Karpas-422 (cell line): ENCODE data around the gene FAM118B. TPM values are rescaled to one million over a fixed set of nuclear protein-coding genes. Genes with fewer than 3 reads are reported as not detected.

Experiments
- DNase-seq: peaks from one replicate; pipeline ENCODE4 v3.0.0-alpha.2; 2015
- H2AFZ ChIP-seq: fragments of 200-600 bp; sonication (generic); 2 replicates; pipeline ENCODE4 v1.6.1; 2014; ENCODE audit warnings: antibody characterized with exemption, low read length, mixed read lengths
- H3K27ac ChIP-seq: fragments of 200-600 bp; sonication (generic); 2 replicates; pipeline ENCODE4 v1.5.1; 2014; ENCODE audit warnings: mild to moderate bottlenecking, low read length, moderate library complexity
- H3K27me3 ChIP-seq: fragments of 200-600 bp; sonication (generic); 2 replicates; pipeline ENCODE4 v1.6.1; 2014; ENCODE audit warnings: low read length, mixed read lengths
- H3K36me3 ChIP-seq: fragments of 200-600 bp; sonication (generic); 2 replicates; pipeline ENCODE4 v1.6.1; 2014; ENCODE audit warnings: low read length, mixed read lengths; ENCODE audit not compliant: insufficient read depth
- H3K4me1 ChIP-seq: fragments of 200-600 bp; sonication (generic); 2 replicates; pipeline ENCODE4 v1.6.1; 2014; ENCODE audit warnings: mild to moderate bottlenecking, low read length, mixed read lengths
- H3K4me2 ChIP-seq: fragments of 200-600 bp; sonication (generic); 2 replicates; pipeline ENCODE4 v1.6.1; 2014; ENCODE audit warnings: low read length, low read depth, mild to moderate bottlenecking; ENCODE audit not compliant: poor library complexity, severe bottlenecking
- H3K4me3 ChIP-seq: fragments of 200-600 bp; sonication (generic); 2 replicates; pipeline ENCODE4 v1.5.1; 2014; ENCODE audit warnings: mild to moderate bottlenecking, antibody characterized with exemption, low read length, mixed read lengths
- H3K79me2 ChIP-seq: fragments of 200-600 bp; sonication (generic); 2 replicates; pipeline ENCODE4 v1.6.1; 2014; ENCODE audit warnings: mild to moderate bottlenecking, low read length, mixed read lengths
- H3K9ac ChIP-seq: fragments of 200-600 bp; sonication (generic); 2 replicates; pipeline ENCODE4 v1.6.0; 2014; ENCODE audit warnings: low read length
- H3K9me2 ChIP-seq: fragments of 200-600 bp; sonication (generic), shearing (Covaris generic); replicated peaks from 2 replicates; pipeline ENCODE4 v1.6.0; 2014; ENCODE audit warnings: mild to moderate bottlenecking, low read length, moderate library complexity; ENCODE audit not compliant: insufficient read depth
- H3K9me3 ChIP-seq: fragments of 300-700, 200-600 bp; sonication (generic); 2 replicates; pipeline ENCODE4 v1.6.1; 2014; ENCODE audit warnings: low read length, mixed read lengths
- H4K20me1 ChIP-seq: fragments of 200-600 bp; sonication (generic); 2 replicates; pipeline ENCODE4 v1.6.1; 2014; ENCODE audit warnings: mild to moderate bottlenecking, antibody characterized with exemption, low read length, low read depth; ENCODE audit not compliant: insufficient read depth
- total RNA-seq: library from RNA; depleted of rRNA; stranded (reverse); fragments of >200 nt; shearing (Covaris generic); gene quantifications from 2 replicates; pipeline ENCODE4 v1.2.3, GENCODE V29; 2014; ENCODE audit warnings: low replicate concordance

The FAM118B gene
- total RNA-seq, 1 experiment from 2014 or later = 14.8 TPM

- no peaks in the 10 kb centered on the region for H3K9me3 ChIP-seq
- H3K36me3 ChIP-seq = no peaks in the 10 kb centered on the region
- H3K4me1 ChIP-seq = peaks cover 23% of the 10 kb centered on the region
- H3K79me2 ChIP-seq = no peaks in the 10 kb centered on the region
- 0 out of 2 replicates have a peak overlapping the region, but pooled peaks have one; percentile 40 for H3K4me3 ChIP-seq
- no peaks in the 10 kb centered on the region for H4K20me1 ChIP-seq
- no peak overlapping the region for H2AFZ ChIP-seq
- peak overlapping the region; percentile 62 for H3K4me2 ChIP-seq
- H3K27me3 ChIP-seq = no peaks in the 10 kb centered on the region
- DNase-seq = peak; percentile 63
- H3K9me2 ChIP-seq = no peaks in the 10 kb centered on the region
- peak overlapping the region; percentile 72 for H3K27ac ChIP-seq
- no peak overlapping the region; the same call in 1 of the 2 replicates for H3K9ac ChIP-seq
Observed at GRCh38 chr11:126189109-126189929, 22.3 kb upstream of the FAM118B start.

DNA sequence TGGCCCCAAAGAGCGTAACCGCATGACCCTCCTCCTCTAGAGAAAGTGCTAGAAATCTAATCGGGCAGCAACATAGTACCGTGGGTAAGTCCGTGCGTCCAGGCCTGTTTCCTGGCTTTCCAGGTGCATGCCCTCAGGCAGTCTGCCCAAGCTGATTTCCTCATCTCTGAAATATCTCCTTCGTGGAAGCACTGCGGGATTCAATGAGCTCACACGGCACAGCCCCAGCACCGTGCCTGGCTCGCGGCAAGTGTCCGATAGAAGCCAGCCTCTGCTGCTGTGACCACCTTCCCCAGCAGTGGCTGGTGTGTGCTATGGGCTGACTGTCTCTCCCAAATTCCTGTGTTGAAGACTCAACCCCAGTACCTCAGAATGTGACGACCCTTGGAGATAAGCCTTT is 20.8 kb upstream of the FAM118B start:
- H3K27ac ChIP-seq = no peak overlapping the region
- H3K4me1 ChIP-seq = peaks cover 23% of the 10 kb centered on the region
- DNase-seq = no peak
- H2AFZ ChIP-seq = no peak overlapping the region
- no peak overlapping the region for H3K4me3 ChIP-seq
- no peaks in the 10 kb centered on the region for H3K27me3 ChIP-seq
- no peaks in the 10 kb centered on the region for H3K9me3 ChIP-seq
- H3K79me2 ChIP-seq = no peaks in the 10 kb centered on the region
- H4K20me1 ChIP-seq = no peaks in the 10 kb centered on the region
- no peak overlapping the region for H3K4me2 ChIP-seq
- H3K9me2 ChIP-seq = no peaks in the 10 kb centered on the region
- no peak overlapping the region for H3K9ac ChIP-seq
- H3K36me3 ChIP-seq = no peaks in the 10 kb centered on the region

DNA sequence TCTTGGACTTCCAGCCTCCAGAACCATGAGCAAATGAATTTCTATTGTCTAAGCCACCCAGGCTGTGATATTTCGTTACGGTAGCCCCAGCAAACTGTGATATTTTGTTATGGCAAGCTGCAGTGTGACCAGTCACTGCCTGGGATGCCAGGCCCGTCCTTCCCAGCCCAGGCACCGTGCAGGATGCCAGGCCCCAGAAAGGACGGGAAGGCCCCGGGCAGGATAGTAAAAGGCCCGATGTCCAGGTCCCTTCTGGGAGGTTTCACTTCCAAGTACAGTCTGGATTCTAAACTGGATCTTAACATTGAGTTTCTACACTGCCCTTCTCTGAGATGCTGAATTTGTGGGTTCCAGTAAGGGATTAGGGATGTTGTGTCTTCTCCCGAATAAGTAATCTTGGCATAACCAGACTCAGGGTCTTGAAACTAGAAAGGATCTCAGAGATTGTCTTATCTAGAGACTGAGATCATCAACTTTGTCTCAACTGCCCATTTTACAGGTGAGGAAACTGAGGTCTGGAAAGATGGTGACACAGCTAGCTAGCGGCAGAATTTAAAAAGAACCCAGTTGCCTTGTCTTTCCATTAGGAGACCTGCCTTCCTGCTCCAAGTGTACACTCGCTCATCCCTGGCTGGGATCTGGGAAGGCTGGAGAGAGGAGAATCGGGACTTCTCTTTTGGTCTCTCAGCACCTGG is 20.1 kb upstream of the FAM118B start:
- H3K9me3 ChIP-seq = no peaks in the 10 kb centered on the region
- H3K4me1 ChIP-seq = peaks cover 23% of the 10 kb centered on the region
- H3K36me3 ChIP-seq = no peaks in the 10 kb centered on the region
- no peak overlapping the region for H2AFZ ChIP-seq
- no peaks in the 10 kb centered on the region for H4K20me1 ChIP-seq
- no peak overlapping the region for H3K4me2 ChIP-seq
- no peaks in the 10 kb centered on the region for H3K79me2 ChIP-seq
- H3K9me2 ChIP-seq = no peaks in the 10 kb centered on the region
- no peak overlapping the region for H3K27ac ChIP-seq
- no peaks in the 10 kb centered on the region for H3K27me3 ChIP-seq
- H3K4me3 ChIP-seq = no peak overlapping the region
- no peak overlapping the region for H3K9ac ChIP-seq
- DNase-seq = no peak

DNA sequence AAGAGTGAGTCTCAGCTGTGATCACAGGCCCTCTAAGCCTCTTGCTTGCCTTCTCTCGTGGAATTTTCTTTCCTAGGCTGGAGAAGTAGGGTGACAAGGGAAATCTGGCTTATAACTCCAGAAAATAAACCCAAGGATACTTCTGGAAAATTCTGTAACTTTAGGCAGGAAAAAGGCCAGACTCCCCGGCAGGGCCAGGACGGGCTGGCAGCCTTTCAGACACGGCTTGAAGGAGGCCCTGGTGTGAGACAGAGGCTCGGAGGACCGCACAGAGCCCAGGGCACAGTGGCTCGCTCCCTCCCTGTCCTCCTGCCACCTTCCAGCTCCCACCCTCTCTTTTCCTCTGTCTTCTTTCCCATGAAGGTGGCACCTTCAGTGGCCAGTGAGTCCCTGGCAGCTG is 19.2 kb upstream of the FAM118B start:
- no peaks in the 10 kb centered on the region for H3K9me2 ChIP-seq
- H3K27me3 ChIP-seq = no peaks in the 10 kb centered on the region
- H3K4me3 ChIP-seq = no peak overlapping the region
- H3K4me2 ChIP-seq = no peak overlapping the region
- H3K9me3 ChIP-seq = no peaks in the 10 kb centered on the region
- no peaks in the 10 kb centered on the region for H3K79me2 ChIP-seq
- peaks cover 22% of the 10 kb centered on the region for H3K4me1 ChIP-seq
- no peaks in the 10 kb centered on the region for H4K20me1 ChIP-seq
- H3K36me3 ChIP-seq = no peaks in the 10 kb centered on the region; the same call in 1 of the 2 replicates
- H3K9ac ChIP-seq = no peak overlapping the region
- no peak for DNase-seq
- no peak overlapping the region for H3K27ac ChIP-seq
- no peak overlapping the region for H2AFZ ChIP-seq

GRCh38 chr11:126193038-126193478 is 18.5 kb upstream of the FAM118B start:
- Histone ChIP-seq H3K4me2 (no peak overlapping the region), H4K20me1 (no peaks in the 10 kb centered on the region), H3K4me3 (no peak overlapping the region), H3K27me3 (no peaks in the 10 kb centered on the region), H3K4me1 (peaks cover 17% of the 10 kb centered on the region), H3K9me2 (no peaks in the 10 kb centered on the region), H3K9ac (no peak overlapping the region), H3K27ac (no peak overlapping the region), H3K79me2 (no peaks in the 10 kb centered on the region), H2AFZ (no peak overlapping the region), H3K36me3 (peaks cover 6% of the 10 kb centered on the region; the same call in 1 of the 2 replicates), H3K9me3 (no peaks in the 10 kb centered on the region)
- DNase-seq = no peak

DNA sequence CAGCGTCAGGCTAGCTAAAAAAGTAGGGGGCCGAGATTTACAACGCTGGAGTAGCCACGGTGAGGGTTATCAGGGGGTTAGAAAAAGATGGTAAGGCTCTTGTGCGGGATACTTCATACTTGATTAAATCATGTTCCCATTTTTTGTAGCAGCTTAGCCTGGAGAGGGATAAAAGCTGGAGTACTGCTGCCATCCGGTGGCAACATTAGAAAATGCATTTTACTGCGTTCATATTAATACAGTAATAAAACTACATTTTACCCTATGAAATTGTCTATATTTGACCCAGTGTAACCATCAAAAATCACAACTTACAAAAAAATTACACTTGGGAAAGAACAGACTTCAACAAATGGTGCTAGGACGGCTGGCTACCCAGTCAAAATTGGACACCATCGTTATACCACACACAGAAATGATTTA is 17.4 kb upstream of the FAM118B start:
- H3K27me3 ChIP-seq = no peaks in the 10 kb centered on the region
- H3K9me3 ChIP-seq = no peaks in the 10 kb centered on the region
- H3K36me3 ChIP-seq = peaks cover 9% of the 10 kb centered on the region; the same call in 1 of the 2 replicates
- H2AFZ ChIP-seq = no peak overlapping the region
- no peaks in the 10 kb centered on the region for H3K9me2 ChIP-seq
- no peaks in the 10 kb centered on the region for H3K79me2 ChIP-seq
- H3K4me3 ChIP-seq = no peak overlapping the region
- H3K27ac ChIP-seq = no peak overlapping the region
- H3K4me2 ChIP-seq = no peak overlapping the region
- peaks cover 6% of the 10 kb centered on the region for H3K4me1 ChIP-seq
- H4K20me1 ChIP-seq = no peaks in the 10 kb centered on the region
- no peak overlapping the region for H3K9ac ChIP-seq
- peak; percentile 72 for DNase-seq

- Histone ChIP-seq H3K27ac (no peak overlapping the region), H3K4me3 (no peak overlapping the region), H3K9me2 (no peaks in the 10 kb centered on the region), H3K4me2 (no peak overlapping the region), H3K79me2 (no peaks in the 10 kb centered on the region), H3K9me3 (no peaks in the 10 kb centered on the region), H3K9ac (no peak overlapping the region), H4K20me1 (no peaks in the 10 kb centered on the region), H3K27me3 (no peaks in the 10 kb centered on the region), H3K4me1 (no peaks in the 10 kb centered on the region), H3K36me3 (peaks cover 9% of the 10 kb centered on the region; the same call in 1 of the 2 replicates), H2AFZ (no peak overlapping the region)
- no peak for DNase-seq
Observed at GRCh38 chr11:126195119-126195518, 16.5 kb upstream of the FAM118B start.

DNA sequence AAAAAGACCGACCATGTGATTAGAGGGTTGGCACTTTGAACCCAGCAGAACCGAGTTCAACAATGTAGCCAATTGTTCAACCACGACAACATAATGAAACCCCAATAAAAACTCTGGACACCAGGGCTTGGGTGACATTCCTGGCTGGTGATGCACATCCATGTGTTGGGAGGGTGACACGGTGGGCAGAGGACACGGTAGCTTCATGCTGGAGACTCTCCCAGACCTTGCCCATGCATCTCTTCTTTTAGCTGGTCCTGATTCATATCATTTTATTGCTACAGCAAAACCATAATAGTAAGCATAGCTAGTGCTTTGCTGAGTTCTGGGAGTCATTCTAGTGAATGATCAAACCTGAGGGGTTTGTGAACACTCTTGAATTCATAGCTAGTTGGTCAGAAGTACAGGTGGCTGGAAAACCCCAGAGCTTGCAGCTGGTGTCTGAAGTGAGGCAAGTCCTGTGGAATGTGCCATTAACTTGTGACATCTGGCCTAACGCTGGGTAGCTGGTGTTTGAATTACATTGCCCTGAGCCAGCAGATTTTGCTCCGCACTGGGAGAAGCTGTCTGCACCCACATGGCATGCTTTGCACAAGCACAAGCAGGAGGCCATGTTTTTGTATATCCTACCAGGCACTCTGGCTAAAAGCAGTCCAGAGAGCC is 14.2 kb upstream of the FAM118B start:
- Histone ChIP-seq H3K4me2 (no peak overlapping the region), H3K27me3 (no peaks in the 10 kb centered on the region), H3K4me3 (no peak overlapping the region), H3K27ac (no peak overlapping the region), H3K9ac (no peak overlapping the region), H3K36me3 (peaks cover 9% of the 10 kb centered on the region; the same call in 1 of the 2 replicates), H3K4me1 (no peaks in the 10 kb centered on the region), H4K20me1 (no peaks in the 10 kb centered on the region), H3K9me2 (no peaks in the 10 kb centered on the region), H3K9me3 (no peaks in the 10 kb centered on the region), H3K79me2 (no peaks in the 10 kb centered on the region), H2AFZ (no peak overlapping the region)
- no peak for DNase-seq
